Skeletal muscle tissue (tissue), 4 donors: Measurements from ENCODE around the gene TMEM184B. TPM values are rescaled to one million over a fixed set of nuclear protein-coding genes. Genes with fewer than 3 reads are reported as not detected.

ENCODE experiments used
- H3K27ac ChIP-seq: one replicate; pipeline ENCODE4 v1.7.0; 2013; ENCODE audit warnings: mild to moderate bottlenecking, low read depth, low read length, inconsistent platforms
- H3K27me3 ChIP-seq, 3 donors: one replicate each; pipeline ENCODE4 v1.7.0; 2013; ENCODE audit warnings: low read length in 3 of 3; ENCODE audit not compliant: control insufficient read depth in 3 of 3, insufficient read depth in 3 of 3
- H3K36me3 ChIP-seq, 3 donors: one replicate each; pipeline ENCODE4 v1.7.0; 2013; ENCODE audit warnings: low read length in 3 of 3; ENCODE audit not compliant: control insufficient read depth in 3 of 3, insufficient read depth in 3 of 3
- H3K4me1 ChIP-seq, 3 donors: one replicate each; pipeline ENCODE4 v1.7.0; 2013; ENCODE audit warnings: low read length in 3 of 3, mild to moderate bottlenecking in 3 of 3; ENCODE audit not compliant: control insufficient read depth in 3 of 3, insufficient read depth in 3 of 3
- H3K4me3 ChIP-seq, 3 donors: one replicate each; pipeline ENCODE4 v1.7.0; 2013; ENCODE audit warnings: low read length in 3 of 3
- H3K9ac ChIP-seq, 3 donors: one replicate each; pipeline ENCODE4 v1.7.0; 2013; ENCODE audit warnings: low read length in 3 of 3, mild to moderate bottlenecking in 3 of 3, moderate library complexity in 2 of 3, low read depth in 1 of 3
- H3K9me3 ChIP-seq, 3 donors: one replicate each; pipeline ENCODE4 v1.7.0; 2013; ENCODE audit warnings: low read length in 3 of 3; ENCODE audit not compliant: control insufficient read depth in 3 of 3
- total RNA-seq: library from RNA; depleted of rRNA; stranded (reverse); fragments of >200 nt; gene quantifications from one replicate; pipeline ENCODE4 v1.2.3, GENCODE V29; 2014
- donor health status: Osteomylitis.

Gene TMEM184B
- total RNA-seq, 1 donor from 2014 or later: 11.0 TPM

DNA sequence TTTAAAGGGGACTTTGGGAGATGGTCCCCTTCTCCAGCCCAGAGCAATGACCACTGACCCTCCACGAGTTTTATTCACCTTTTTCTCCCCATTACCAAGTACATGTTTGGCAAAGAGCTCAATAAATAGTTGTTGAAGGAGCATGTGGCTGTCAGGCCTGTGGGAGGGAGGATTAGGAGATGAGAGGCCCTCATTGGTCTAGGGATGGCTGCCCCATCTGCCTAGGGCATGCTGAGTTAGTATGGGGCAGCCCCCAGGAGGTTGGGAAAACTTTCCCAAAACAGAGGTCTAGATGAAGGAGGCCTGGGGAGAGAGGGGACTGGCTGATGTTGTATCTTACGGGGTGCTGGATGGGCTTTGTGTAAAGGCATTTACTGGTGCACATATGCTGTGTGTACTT, 60.4 kb downstream of the TMEM184B start:
- Histone ChIP-seq H3K27me3 (peaks cover 0 to 8% (median 0%) of the 10 kb centered on the region in 3 donors), H3K9me3 (no peaks in the 10 kb centered on the region), H3K36me3 (peaks cover 0 to 4% (median 2%) of the 10 kb centered on the region in 3 donors), H3K27ac (no peak overlapping the region), H3K4me1 (peaks cover 10 to 15% (median 13%) of the 10 kb centered on the region in 3 donors), H3K4me3 (no peak overlapping the region), H3K9ac (no peak overlapping the region)

DNA sequence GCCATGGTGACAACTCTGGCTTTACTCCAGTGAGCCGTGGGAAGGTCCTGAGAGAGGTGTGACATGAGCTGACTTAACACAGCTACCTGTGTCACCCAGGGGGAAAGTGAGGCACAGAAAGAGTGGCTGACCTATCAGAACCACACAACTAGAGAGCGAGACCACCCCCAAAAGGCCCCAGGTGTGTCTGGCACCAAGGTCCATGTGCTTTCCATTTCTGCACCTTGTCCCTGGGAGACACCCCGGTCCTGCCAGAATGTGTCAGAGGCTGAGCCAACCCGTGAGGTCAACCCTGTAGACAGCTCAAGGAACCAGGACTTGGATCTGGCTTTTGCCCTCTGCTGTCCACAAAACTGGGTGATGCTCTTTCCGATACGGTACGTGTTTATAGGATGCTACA, 61.3 kb downstream of the TMEM184B start:
- H3K27ac ChIP-seq: no peak overlapping the region
- H3K36me3 ChIP-seq: peaks cover 0 to 2% (median 2%) of the 10 kb centered on the region in 3 donors
- no peaks in the 10 kb centered on the region for H3K9me3 ChIP-seq
- H3K4me3 ChIP-seq: no peak overlapping the region
- no peak overlapping the region for H3K9ac ChIP-seq
- H3K27me3 ChIP-seq: peaks cover 0 to 8% (median 0%) of the 10 kb centered on the region in 3 donors
- peaks cover 10 to 15% (median 13%) of the 10 kb centered on the region in 3 donors for H3K4me1 ChIP-seq

DNA sequence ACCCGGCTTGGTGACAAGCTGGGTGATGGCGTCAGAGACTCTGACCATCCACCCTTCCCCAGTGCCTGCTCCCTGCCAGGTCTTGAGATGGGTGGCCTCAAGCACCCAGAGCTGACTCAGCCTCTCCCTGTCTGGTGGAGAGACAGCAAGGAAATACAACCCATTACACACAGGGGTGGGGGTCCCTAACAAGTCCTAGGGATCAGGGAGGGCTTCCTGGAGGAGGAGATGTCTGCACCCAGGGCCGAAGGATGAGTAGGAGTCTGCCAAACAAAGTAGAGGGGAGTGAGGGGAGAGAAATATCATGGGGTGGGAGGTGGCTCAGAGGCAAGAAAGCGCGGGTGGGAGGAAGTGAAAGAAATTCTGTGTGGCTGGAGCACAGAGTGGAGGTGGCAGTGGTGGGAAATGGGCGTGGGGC, 64.2 kb downstream of the TMEM184B start:
- Histone ChIP-seq H3K9ac (no peak overlapping the region), H3K9me3 (no peaks in the 10 kb centered on the region), H3K27ac (no peak overlapping the region), H3K27me3 (no peaks in the 10 kb centered on the region), H3K36me3 (peaks cover 0 to 2% (median 0%) of the 10 kb centered on the region in 3 donors), H3K4me3 (no peak overlapping the region), H3K4me1 (peaks cover 18 to 29% (median 28%) of the 10 kb centered on the region in 3 donors)

DNA sequence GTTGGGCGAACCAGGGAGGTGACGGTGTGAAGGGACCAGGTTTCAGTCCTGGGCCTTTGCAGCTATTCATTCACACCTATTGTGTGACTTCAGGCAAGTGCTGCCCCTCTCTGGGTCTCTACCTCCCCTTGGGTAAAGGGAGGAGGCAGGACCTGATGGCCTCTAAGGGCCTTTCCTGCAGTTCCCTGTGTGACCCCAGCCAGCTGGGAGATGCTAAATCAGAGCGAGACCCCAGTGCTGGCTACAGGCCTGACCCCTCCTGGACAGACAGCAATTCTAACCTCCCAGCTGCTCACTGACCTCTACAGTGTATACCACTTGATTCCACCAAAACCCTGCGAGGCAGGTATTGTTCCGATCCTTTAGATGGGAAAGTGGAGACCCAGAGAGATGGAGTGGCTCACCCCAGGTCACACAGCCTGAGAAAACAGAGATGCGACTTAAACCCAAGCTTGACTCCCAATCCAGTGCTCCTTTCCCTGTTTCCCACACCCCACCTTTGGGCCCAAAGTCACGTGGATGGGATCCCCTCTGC, 64.8 kb downstream of the TMEM184B start:
- Histone ChIP-seq H3K9me3 (no peaks in the 10 kb centered on the region), H3K9ac (no peak overlapping the region), H3K4me1 (peaks cover 23 to 34% (median 30%) of the 10 kb centered on the region in 3 donors), H3K27me3 (no peaks in the 10 kb centered on the region), H3K4me3 (no peak overlapping the region), H3K36me3 (peaks cover 0 to 2% (median 0%) of the 10 kb centered on the region in 3 donors), H3K27ac (no peak overlapping the region)

DNA sequence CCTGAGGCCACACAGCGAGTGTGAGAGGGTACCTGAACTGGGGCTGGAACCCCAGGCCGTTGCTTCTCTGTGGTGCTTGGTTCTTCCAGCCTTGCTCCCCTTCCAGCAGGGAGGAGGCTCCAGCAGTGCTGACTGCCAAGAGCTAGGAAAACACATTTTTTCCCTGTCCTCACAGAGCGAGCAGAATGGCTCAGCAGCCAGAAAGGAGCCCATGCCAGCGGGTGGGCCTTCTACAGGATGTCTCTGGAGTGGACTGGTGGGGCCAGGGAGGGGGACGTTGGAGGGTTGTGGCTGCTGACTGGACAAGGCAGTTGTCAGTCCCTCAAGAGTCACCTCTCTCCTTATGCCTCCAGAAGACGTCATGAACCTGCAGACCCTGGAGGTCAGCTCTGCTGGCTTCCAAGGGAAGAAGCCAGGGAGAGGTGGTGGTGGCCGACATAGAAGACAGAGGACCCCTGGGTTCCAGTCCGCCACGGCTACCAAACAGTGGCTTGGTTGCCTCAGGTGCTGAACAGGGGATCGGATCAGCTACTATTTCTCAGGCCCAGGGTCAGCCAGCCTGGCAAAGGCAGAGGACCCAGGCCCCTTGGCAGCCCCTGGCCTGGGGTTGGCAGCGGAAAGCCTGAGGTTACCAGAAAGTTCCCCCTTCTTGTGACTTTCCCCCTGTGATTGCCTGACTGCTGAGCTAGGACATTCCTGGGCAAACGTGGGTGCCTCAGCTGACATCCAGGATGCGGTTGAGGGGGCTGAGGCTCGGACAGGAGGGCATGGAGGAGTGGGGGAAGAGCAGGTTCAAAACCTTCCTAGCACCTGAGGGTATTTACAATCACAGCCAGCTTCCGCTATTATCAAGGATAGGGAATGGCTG, 67.3 kb downstream of the TMEM184B start:
- Histone ChIP-seq H3K27me3 (no peaks in the 10 kb centered on the region), H3K9me3 (no peaks in the 10 kb centered on the region), H3K27ac (peak overlapping the region; percentile 56), H3K4me1 (peaks cover 30 to 44% (median 42%) of the 10 kb centered on the region in 3 donors), H3K9ac (peak overlapping the region in 1 of 3 donors; percentile 55), H3K4me3 (peak overlapping the region in 1 of 3 donors; percentile 13), H3K36me3 (peaks cover 0 to 2% (median 0%) of the 10 kb centered on the region in 3 donors)

DNA sequence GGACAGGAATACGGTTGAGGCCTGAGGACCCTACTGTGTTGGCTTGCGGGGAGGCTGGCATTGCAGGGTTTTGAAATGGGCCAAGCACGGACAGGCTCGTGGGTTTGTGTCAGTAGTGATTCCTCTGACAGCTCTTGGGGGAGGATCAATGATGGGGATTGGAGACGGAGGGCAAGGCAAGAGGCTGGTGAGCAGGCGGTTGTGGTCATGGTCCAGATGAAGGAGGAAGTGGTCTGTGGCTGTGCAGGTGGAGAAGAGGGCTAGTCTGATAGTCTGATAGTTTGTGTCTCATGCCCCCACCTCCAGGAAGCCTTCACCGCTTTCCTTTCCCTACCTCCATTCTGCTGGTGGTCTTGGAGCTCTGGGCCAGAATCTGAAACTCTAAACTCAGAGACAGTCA, 68.0 kb downstream of the TMEM184B start:
- Histone ChIP-seq H3K9ac (peak overlapping the region in 1 of 3 donors; percentile 55), H3K36me3 (no peaks in the 10 kb centered on the region), H3K4me3 (no peak overlapping the region), H3K9me3 (no peaks in the 10 kb centered on the region), H3K27ac (peak overlapping the region; percentile 31), H3K27me3 (no peaks in the 10 kb centered on the region), H3K4me1 (peaks cover 30 to 44% (median 38%) of the 10 kb centered on the region in 3 donors)

DNA sequence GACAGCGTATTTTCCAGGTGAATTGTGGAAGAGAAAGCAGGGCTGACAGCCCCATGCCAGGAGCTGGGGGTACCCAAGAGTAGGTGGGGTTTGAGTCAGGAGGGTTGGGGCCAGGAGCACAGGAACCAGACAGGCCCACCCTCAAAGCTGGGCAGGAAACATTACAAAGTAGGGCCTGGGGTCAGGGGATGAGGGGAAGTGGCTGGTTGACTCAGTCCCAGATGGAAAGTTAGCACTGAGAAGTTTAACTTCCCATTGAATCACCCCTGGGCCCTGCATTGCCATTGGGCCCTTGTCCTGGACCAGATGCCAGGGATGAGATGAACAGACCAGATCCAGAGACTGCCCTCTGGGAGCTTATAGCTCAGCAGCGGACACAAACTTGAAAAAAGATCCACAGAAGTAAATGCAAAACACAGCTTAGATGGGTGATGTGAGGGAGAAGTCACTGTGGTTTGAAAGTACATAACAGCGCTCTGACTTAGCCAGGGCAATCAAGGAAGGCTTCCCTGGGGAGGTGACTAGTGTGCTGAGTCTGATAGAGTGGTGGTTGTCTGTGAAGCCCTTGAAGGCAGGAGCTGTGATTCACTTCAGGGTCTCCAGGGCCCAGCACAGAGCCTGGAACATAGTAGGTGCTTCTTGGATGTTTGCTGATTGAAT, 68.8 kb downstream of the TMEM184B start:
- Histone ChIP-seq H3K4me3 (no peak overlapping the region), H3K27me3 (no peaks in the 10 kb centered on the region), H3K4me1 (peaks cover 30 to 44% (median 38%) of the 10 kb centered on the region in 3 donors), H3K36me3 (no peaks in the 10 kb centered on the region), H3K9me3 (no peaks in the 10 kb centered on the region), H3K27ac (peak overlapping the region; percentile 98), H3K9ac (peak overlapping the region in 1 of 3 donors; percentile 40)

DNA sequence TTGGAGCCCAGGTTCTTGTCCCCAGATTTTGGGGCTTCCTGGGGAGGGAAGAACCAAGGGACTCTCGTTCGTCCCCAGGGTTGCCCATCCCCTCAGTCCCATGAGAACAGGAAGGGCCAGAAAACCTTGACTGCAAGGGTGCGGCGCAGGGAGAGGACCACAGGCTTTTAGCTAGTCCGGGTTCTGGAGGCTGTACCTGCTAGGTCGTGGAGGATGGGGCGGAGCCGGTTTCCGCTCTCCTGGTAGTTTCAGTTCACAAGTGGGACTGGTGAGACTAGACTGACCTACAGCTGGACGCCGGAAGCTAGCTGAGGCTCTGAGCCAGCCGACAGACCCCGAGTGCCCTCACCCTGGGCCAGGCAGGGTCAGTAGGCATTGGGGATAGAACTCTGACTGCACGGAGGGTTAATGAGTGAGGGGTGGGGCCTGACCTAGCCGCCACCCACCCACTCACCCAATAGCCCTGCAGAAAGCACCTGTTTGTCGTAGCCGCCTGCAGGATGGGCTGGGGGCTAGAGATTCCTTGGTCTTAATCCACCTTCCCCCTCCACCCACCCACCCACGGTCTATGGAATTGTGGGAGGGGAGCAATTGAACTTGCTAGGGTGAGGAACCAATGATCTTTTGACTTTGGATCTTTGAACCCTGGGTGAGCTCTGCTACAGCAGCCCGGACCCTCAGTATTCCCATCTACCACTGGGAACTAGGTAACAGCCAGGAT, 69.6 kb downstream of the TMEM184B start:
- Histone ChIP-seq H3K9ac (peak overlapping the region; percentile 77 to 93 (median 88)), H3K4me3 (peak overlapping the region; percentile 64 to 80 (median 74)), H3K27ac (peak overlapping the region; percentile 98), H3K27me3 (no peaks in the 10 kb centered on the region), H3K9me3 (no peaks in the 10 kb centered on the region), H3K36me3 (no peaks in the 10 kb centered on the region), H3K4me1 (peaks cover 30 to 44% (median 38%) of the 10 kb centered on the region in 3 donors)

DNA sequence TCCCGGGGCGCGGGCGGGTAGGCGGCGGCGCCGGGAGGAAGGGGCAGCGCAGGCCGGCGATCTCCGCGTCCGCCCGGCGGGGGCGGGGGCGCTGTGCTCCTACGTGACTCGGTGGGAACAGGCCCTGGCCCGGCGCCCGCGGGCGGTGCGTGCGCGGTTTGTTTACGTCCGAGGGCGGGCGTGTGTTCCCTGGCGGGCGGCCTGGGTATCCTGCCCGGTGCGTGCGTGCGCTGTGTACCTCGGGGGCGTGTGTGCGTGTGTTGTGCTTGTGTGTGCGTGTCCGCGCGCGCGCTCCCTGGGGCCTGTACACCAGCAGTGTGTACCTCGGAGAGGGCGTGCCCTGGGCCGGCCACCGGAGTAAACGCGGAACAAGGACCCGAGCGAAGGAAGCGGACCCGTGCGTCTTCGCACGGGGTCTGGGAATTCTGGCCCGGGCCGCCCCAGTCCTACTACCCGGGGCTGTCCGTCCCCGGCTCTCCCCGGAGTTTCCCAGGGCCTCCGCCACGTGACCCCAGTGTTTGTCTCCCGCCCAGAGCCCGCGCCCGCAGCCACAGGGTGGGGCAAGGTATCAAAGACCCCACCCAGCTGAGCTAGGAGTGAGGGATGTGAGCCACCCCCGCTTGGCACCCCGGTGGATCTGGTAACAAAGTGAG, 70.2 kb downstream of the TMEM184B start:
- Histone ChIP-seq H3K4me3 (peak overlapping the region; percentile 64 to 80 (median 74)), H3K36me3 (no peaks in the 10 kb centered on the region), H3K27ac (peak overlapping the region; percentile 98), H3K4me1 (peaks cover 30 to 44% (median 38%) of the 10 kb centered on the region in 3 donors), H3K9me3 (no peaks in the 10 kb centered on the region), H3K9ac (peak overlapping the region; percentile 77 to 93 (median 88)), H3K27me3 (no peaks in the 10 kb centered on the region)
